GM12873 (cell line): Measurements from ENCODE around the gene VWC2L.

Experiments
- CTCF ChIP-seq: IDR thresholded peaks from 2 replicates; pipeline ENCODE4 v1.5.1; 2012; ENCODE audit warnings: low read depth, mild to moderate bottlenecking, moderate library complexity, low read length, control low read depth; ENCODE audit not compliant: insufficient read depth; ENCODE audit errors: missing control alignments

Gene VWC2L

GRCh38 chr2:214507032-214507431 lies 96.2 kb downstream of the VWC2L start:
- no peak for TF ChIP-seq CTCF

- no peak for TF ChIP-seq CTCF
Observed at GRCh38 chr2:214514704-214515103, 103.8 kb downstream of the VWC2L start.

GRCh38 chr2:214515111-214515510 lies 104.3 kb downstream of the VWC2L start:
- TF ChIP-seq CTCF: no peak

GRCh38 chr2:214519258-214519818 lies 108.5 kb downstream of the VWC2L start:
- no peak for TF ChIP-seq CTCF

GRCh38 chr2:214529021-214529420 lies 118.2 kb downstream of the VWC2L start:
- no peak for TF ChIP-seq CTCF

- no peak for TF ChIP-seq CTCF
Observed at GRCh38 chr2:214529514-214529913, 118.7 kb downstream of the VWC2L start.

GRCh38 chr2:214533541-214533940 lies 122.7 kb downstream of the VWC2L start:
- no peak for TF ChIP-seq CTCF

- TF ChIP-seq CTCF: no peak
Observed at GRCh38 chr2:214536625-214537024, 125.8 kb downstream of the VWC2L start.
